Measurements from ENCODE around the gene THRSP.
"Not testable (repeated sequence)": the region's sequence is repeated elsewhere in the genome, so short reads cannot be mapped to it uniquely, and the experiment has no call there.

The THRSP gene

GRCh38 chr11:78066471-78066870 is 2.8 kb downstream of the THRSP start:
- DNase-seq (ENCODE audit: low spot score) = no peak

- DNase-seq (ENCODE audit: low spot score) = no peak
Observed at GRCh38 chr11:78067704-78068103, 4.0 kb downstream of the THRSP start.

- no peak for DNase-seq (ENCODE audit: low spot score)
Observed at GRCh38 chr11:78069465-78069864, 5.8 kb downstream of the THRSP start.

- DNase-seq (ENCODE audit: low spot score) = no peak
Observed at GRCh38 chr11:78070621-78071020, 7.0 kb downstream of the THRSP start.

GRCh38 chr11:78071717-78072116 is 8.1 kb downstream of the THRSP start:
- no peak for DNase-seq (ENCODE audit: low spot score)

- no peak for DNase-seq (ENCODE audit: low spot score)
Observed at GRCh38 chr11:78072455-78072854, 8.8 kb downstream of the THRSP start.

GRCh38 chr11:78074756-78075155 is 11.1 kb downstream of the THRSP start:
- no peak for DNase-seq (ENCODE audit: low spot score)

GRCh38 chr11:78076733-78077403 is 13.2 kb downstream of the THRSP start:
- DNase-seq (ENCODE audit: low spot score) = no peak

GRCh38 chr11:78077592-78077991 is 13.9 kb downstream of the THRSP start:
- DNase-seq (ENCODE audit: low spot score) = not testable (repeated sequence)

GRCh38 chr11:78078218-78079167 is 14.8 kb downstream of the THRSP start:
- DNase-seq (ENCODE audit: low spot score) = no peak

GRCh38 chr11:78079232-78080083 is 15.8 kb downstream of the THRSP start, which contains the start of gene NDUFC2:
Gene NDUFC2 (minus strand): TSS chr11:78079862. CDS start chr11:78079744, 118 bp downstream.
- DNase-seq (ENCODE audit: low spot score) = peak; percentile 91

- DNase-seq (ENCODE audit: low spot score) = no peak
Observed at GRCh38 chr11:78080084-78080817, 16.6 kb downstream of the THRSP start.

- DNase-seq (ENCODE audit: low spot score) = no peak
Observed at GRCh38 chr11:78080818-78081495, 17.3 kb downstream of the THRSP start.

GRCh38 chr11:78081583-78081982 is 17.9 kb downstream of the THRSP start:
- DNase-seq (ENCODE audit: low spot score) = no peak

- DNase-seq (ENCODE audit: low spot score) = no peak
Observed at GRCh38 chr11:78082146-78082545, 18.5 kb downstream of the THRSP start.

- no peak for DNase-seq (ENCODE audit: low spot score)
Observed at GRCh38 chr11:78083021-78083420, 19.4 kb downstream of the THRSP start.

GRCh38 chr11:78084506-78084905 is 20.8 kb downstream of the THRSP start:
- not testable (repeated sequence) for DNase-seq (ENCODE audit: low spot score)

GRCh38 chr11:78085972-78086371 is 22.3 kb downstream of the THRSP start:
- no peak for DNase-seq (ENCODE audit: low spot score)

- DNase-seq (ENCODE audit: low spot score) = not testable (repeated sequence)
Observed at GRCh38 chr11:78086521-78087074, 22.9 kb downstream of the THRSP start.

GRCh38 chr11:78094250-78094649 is 30.6 kb downstream of the THRSP start:
- no peak for DNase-seq (ENCODE audit: low spot score)
